Superior temporal gyrus (tissue), 1 donor: ENCODE measurements around the gene PROSER2.
"Not testable (repeated sequence)": the region's sequence is repeated elsewhere in the genome, so short reads cannot be mapped to it uniquely, and the experiment has no call there.

Experiments used
- DNase-seq: peaks from one replicate; pipeline ENCODE4 v3.0.0-alpha.2; 2016; ENCODE audit errors: extremely low spot score

Gene PROSER2

GRCh38 chr10:11884706-11885423, 61.7 kb downstream of the PROSER2 start:
- DNase-seq = no peak

GRCh38 chr10:11885437-11886137, 62.4 kb downstream of the PROSER2 start:
- no peak for DNase-seq

- no peak for DNase-seq
These were observed 63.0 kb downstream of the PROSER2 start for GRCh38 chr10:11886138-11886474.

- no peak for DNase-seq
These were observed 63.7 kb downstream of the PROSER2 start for GRCh38 chr10:11886851-11887250.

GRCh38 chr10:11887381-11888227, 64.4 kb downstream of the PROSER2 start:
- no peak for DNase-seq

- not testable (repeated sequence) for DNase-seq
These were observed 66.1 kb downstream of the PROSER2 start for GRCh38 chr10:11889263-11889662.

- no peak for DNase-seq
These were observed 68.8 kb downstream of the PROSER2 start for GRCh38 chr10:11891776-11892486.

- DNase-seq = no peak
These were observed 70.7 kb downstream of the PROSER2 start for GRCh38 chr10:11893749-11894278.

GRCh38 chr10:11894381-11895107, 71.4 kb downstream of the PROSER2 start:
- DNase-seq = no peak

- no peak for DNase-seq
These were observed 71.9 kb downstream of the PROSER2 start for GRCh38 chr10:11895108-11895466.

GRCh38 chr10:11895598-11895997, 72.4 kb downstream of the PROSER2 start:
- DNase-seq = no peak

- DNase-seq = no peak
These were observed 73.5 kb downstream of the PROSER2 start for GRCh38 chr10:11896549-11897200.

GRCh38 chr10:11898033-11898371, 74.8 kb downstream of the PROSER2 start:
- no peak for DNase-seq

GRCh38 chr10:11898372-11899066, 75.4 kb downstream of the PROSER2 start:
- DNase-seq = no peak

- no peak for DNase-seq
These were observed 76.1 kb downstream of the PROSER2 start for GRCh38 chr10:11899067-11899876.

- DNase-seq = no peak
These were observed 77.8 kb downstream of the PROSER2 start for GRCh38 chr10:11901036-11901301.

GRCh38 chr10:11901454-11901832, 78.3 kb downstream of the PROSER2 start:
- DNase-seq = no peak

GRCh38 chr10:11901833-11902475, 78.8 kb downstream of the PROSER2 start:
- DNase-seq = no peak

GRCh38 chr10:11902646-11903045, 79.5 kb downstream of the PROSER2 start:
- no peak for DNase-seq
